ENCODE data around the gene AACS.

DNA sequence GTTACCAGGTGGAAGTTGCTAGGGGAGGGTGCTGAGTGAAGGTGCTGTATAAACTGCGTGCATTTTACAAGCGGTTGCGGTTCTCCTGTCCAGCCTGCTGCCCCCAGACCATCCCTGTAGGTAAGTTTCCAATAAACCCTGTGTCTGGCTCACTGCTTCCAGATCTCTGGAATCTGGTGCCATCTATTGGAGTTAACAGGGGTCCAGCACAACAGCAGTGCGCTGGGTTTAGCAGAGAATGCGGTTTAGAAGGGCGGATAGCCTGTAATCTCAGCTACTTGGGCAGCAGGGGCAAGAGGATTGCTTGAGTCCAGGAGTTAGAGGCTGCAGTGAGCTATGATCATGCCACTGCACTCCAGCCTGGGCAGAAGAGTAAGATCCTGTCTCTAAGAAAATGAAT, 4.9 kb downstream of the AACS start:
- no peak for TF ChIP-seq MXI1 (conservative IDR thresholded peaks at IDR 0.05; ENCODE audit: poor library complexity, severe bottlenecking)
- TF ChIP-seq, protein P1, sequence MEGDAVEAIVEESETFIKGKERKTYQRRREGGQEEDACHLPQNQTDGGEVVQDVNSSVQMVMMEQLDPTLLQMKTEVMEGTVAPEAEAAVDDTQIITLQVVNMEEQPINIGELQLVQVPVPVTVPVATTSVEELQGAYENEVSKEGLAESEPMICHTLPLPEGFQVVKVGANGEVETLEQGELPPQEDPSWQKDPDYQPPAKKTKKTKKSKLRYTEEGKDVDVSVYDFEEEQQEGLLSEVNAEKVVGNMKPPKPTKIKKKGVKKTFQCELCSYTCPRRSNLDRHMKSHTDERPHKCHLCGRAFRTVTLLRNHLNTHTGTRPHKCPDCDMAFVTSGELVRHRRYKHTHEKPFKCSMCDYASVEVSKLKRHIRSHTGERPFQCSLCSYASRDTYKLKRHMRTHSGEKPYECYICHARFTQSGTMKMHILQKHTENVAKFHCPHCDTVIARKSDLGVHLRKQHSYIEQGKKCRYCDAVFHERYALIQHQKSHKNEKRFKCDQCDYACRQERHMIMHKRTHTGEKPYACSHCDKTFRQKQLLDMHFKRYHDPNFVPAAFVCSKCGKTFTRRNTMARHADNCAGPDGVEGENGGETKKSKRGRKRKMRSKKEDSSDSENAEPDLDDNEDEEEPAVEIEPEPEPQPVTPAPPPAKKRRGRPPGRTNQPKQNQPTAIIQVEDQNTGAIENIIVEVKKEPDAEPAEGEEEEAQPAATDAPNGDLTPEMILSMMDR (IDR thresholded peaks at IDR 0.05; ENCODE audit: poor library complexity, severe bottlenecking): peak; percentile 63
- TF ChIP-seq SMC3 (conservative IDR thresholded peaks at IDR 0.05; ENCODE audit: poor library complexity): peak; percentile 53
- TF ChIP-seq POLR2AphosphoS5 (IDR thresholded peaks at IDR 0.05): no peak
- TF ChIP-seq RAD21 (conservative IDR thresholded peaks at IDR 0.05): peak; percentile 69
- no peak for TF ChIP-seq EZH2 (IDR thresholded peaks at IDR 0.05; ENCODE audit: borderline replicate concordance, insufficient read depth, low read length, poor library complexity, severe bottlenecking)
- no peak for TF ChIP-seq EP300 (conservative IDR thresholded peaks at IDR 0.05; ENCODE audit: poor library complexity, severe bottlenecking)
- TF ChIP-seq, protein P2, sequence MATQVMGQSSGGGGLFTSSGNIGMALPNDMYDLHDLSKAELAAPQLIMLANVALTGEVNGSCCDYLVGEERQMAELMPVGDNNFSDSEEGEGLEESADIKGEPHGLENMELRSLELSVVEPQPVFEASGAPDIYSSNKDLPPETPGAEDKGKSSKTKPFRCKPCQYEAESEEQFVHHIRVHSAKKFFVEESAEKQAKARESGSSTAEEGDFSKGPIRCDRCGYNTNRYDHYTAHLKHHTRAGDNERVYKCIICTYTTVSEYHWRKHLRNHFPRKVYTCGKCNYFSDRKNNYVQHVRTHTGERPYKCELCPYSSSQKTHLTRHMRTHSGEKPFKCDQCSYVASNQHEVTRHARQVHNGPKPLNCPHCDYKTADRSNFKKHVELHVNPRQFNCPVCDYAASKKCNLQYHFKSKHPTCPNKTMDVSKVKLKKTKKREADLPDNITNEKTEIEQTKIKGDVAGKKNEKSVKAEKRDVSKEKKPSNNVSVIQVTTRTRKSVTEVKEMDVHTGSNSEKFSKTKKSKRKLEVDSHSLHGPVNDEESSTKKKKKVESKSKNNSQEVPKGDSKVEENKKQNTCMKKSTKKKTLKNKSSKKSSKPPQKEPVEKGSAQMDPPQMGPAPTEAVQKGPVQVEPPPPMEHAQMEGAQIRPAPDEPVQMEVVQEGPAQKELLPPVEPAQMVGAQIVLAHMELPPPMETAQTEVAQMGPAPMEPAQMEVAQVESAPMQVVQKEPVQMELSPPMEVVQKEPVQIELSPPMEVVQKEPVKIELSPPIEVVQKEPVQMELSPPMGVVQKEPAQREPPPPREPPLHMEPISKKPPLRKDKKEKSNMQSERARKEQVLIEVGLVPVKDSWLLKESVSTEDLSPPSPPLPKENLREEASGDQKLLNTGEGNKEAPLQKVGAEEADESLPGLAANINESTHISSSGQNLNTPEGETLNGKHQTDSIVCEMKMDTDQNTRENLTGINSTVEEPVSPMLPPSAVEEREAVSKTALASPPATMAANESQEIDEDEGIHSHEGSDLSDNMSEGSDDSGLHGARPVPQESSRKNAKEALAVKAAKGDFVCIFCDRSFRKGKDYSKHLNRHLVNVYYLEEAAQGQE (IDR thresholded peaks at IDR 0.05; ENCODE audit: borderline replicate concordance): no peak
- TF ChIP-seq TAF1 (IDR thresholded peaks at IDR 0.05; ENCODE audit: low read depth): no peak
